Measurements from ENCODE around the gene PEAK1.
A peak's percentile ranks its signal among the peaks of the same experiment; 100 is the strongest.
"Not testable (repeated sequence)": the region's sequence is repeated elsewhere in the genome, so short reads cannot be mapped to it uniquely, and the experiment has no call there.

The PEAK1 gene

DNA sequence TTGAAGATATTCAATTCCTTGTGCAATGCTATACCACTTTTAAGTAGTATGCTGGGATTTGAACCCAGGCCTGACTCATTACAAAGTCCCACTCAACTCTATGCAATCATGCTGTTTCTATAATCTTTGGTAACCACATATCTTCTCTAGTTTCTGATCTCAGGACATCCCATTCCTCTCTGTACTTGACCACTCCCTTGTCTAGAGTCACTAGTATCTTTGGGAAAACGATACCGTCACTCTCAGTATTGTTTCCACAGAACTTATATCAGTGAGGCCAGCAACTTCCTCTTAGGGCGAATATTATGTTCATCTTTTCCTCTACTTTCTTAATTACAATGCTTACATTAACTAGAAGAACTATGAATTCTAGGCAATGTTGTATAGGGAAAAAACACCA, 211.7 kb downstream of the PEAK1 start:
- DNase-seq (ENCODE audit: low read depth in 1 of 2, low spot score in 1 of 2): no peak
- in situ Hi-C loops (cut with HindIII; ENCODE audit: low pct_unique_long_range_greater_than_20kb, low sequenced_read_pairs): no loop called here
- TF ChIP-seq JUND (IDR thresholded peaks at IDR 0.05; ENCODE audit: low read depth): no peak

DNA sequence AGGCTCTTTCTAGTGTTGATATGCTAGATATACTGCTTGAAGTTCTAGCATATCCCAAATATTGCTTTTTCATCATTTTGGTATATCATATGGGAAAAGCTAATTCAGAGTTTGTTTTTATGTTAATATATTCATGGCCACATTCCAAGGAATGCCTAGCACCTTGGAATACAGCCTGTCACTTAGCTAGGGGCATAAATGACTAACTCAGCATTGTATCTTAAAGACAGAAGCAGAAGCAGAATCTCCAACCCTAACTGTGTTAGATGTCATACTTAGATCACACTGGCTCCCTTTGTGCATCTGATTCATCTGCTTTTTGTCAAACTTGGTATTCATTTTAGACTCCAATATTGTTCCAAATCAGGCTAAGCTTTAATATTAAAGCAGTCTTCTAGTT, 218.2 kb downstream of the PEAK1 start:
- no peak for TF ChIP-seq JUND (IDR thresholded peaks at IDR 0.05; ENCODE audit: low read depth)
- in situ Hi-C loops (cut with HindIII; ENCODE audit: low pct_unique_long_range_greater_than_20kb, low sequenced_read_pairs): no loop called here
- no peak for DNase-seq (ENCODE audit: low read depth in 1 of 2, low spot score in 1 of 2)

DNA sequence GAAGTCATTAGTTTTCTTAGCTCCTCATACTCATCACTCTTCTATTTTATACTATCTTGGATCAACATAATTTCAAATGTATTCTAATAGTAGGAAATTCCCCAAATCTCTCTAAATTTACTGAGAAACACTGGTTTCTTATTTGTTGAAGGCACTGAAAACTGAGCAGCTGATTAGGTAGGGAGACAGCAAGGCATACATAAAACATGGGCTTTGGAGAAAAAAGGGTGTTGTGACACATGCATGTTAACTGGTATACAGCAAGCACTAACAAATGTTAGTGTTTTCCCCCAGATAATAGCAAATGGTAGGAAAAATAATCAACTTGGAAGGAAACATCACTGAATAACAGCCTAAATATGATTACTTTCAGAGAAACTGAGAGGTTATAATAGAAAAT, 223.5 kb downstream of the PEAK1 start:
- in situ Hi-C loops (cut with HindIII; ENCODE audit: low pct_unique_long_range_greater_than_20kb, low sequenced_read_pairs): no loop called here
- DNase-seq (ENCODE audit: low read depth in 1 of 2, low spot score in 1 of 2): no peak
- no peak for TF ChIP-seq JUND (IDR thresholded peaks at IDR 0.05; ENCODE audit: low read depth)

GRCh38 chr15:77195586-77195985, 224.3 kb downstream of the PEAK1 start:
- no peak for TF ChIP-seq JUND (IDR thresholded peaks at IDR 0.05; ENCODE audit: low read depth)
- no peak for DNase-seq (ENCODE audit: low read depth in 1 of 2, low spot score in 1 of 2)
- in situ Hi-C loops (cut with HindIII; ENCODE audit: low pct_unique_long_range_greater_than_20kb, low sequenced_read_pairs): no loop called here

- DNase-seq (ENCODE audit: low read depth in 1 of 2, low spot score in 1 of 2): no peak
- in situ Hi-C loops (cut with HindIII; ENCODE audit: low pct_unique_long_range_greater_than_20kb, low sequenced_read_pairs): no loop called here
- no peak for TF ChIP-seq JUND (IDR thresholded peaks at IDR 0.05; ENCODE audit: low read depth)
These were observed 227.5 kb downstream of the PEAK1 start for GRCh38 chr15:77192451-77192850.

- DNase-seq (ENCODE audit: low read depth in 1 of 2, low spot score in 1 of 2): no peak
- in situ Hi-C loops (cut with HindIII; ENCODE audit: low pct_unique_long_range_greater_than_20kb, low sequenced_read_pairs): no loop called here
- TF ChIP-seq JUND (IDR thresholded peaks at IDR 0.05; ENCODE audit: low read depth): no peak
These were observed 228.6 kb downstream of the PEAK1 start for GRCh38 chr15:77191230-77191834.

GRCh38 chr15:77187751-77188464, 232.0 kb downstream of the PEAK1 start:
- in situ Hi-C loops (cut with HindIII; ENCODE audit: low pct_unique_long_range_greater_than_20kb, low sequenced_read_pairs): no loop called here
- TF ChIP-seq JUND (IDR thresholded peaks at IDR 0.05; ENCODE audit: low read depth): no peak
- DNase-seq (ENCODE audit: low read depth in 1 of 2, low spot score in 1 of 2): no peak

GRCh38 chr15:77186594-77187011, 233.3 kb downstream of the PEAK1 start:
- TF ChIP-seq JUND (IDR thresholded peaks at IDR 0.05; ENCODE audit: low read depth): no peak
- in situ Hi-C loops (cut with HindIII; ENCODE audit: low pct_unique_long_range_greater_than_20kb, low sequenced_read_pairs): no loop called here
- peak; percentile 16 to 57 for DNase-seq (ENCODE audit: low read depth in 1 of 2, low spot score in 1 of 2)

DNA sequence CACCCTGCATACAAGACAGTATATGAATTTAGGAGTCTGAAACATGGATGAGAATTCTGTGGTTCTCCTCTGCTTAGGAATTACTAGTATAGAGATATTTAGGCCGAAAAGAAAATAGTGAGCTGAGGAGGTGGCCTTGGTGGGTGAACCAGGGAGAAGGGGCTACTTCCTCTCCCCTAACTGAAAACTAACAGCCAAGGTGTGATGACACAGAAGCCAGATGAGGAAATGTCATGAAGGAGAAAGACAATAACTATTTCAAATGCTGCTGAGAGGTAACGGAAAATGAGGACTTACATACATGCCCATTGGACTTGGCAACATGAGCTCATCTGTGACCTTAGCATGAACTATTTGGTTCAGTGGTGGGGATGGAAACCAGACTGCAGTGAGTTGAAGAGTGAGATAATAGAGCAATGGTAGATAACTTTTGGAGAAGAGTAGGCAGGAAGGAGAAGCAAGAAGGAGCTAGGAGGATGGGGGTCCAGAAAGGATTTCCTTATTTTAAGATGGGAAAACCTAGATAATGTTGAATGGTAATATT, 234.6 kb downstream of the PEAK1 start:
- no peak for DNase-seq (ENCODE audit: low read depth in 1 of 2, low spot score in 1 of 2)
- in situ Hi-C loops (cut with HindIII; ENCODE audit: low pct_unique_long_range_greater_than_20kb, low sequenced_read_pairs): no loop called here
- no peak for TF ChIP-seq JUND (IDR thresholded peaks at IDR 0.05; ENCODE audit: low read depth)

- DNase-seq (ENCODE audit: low read depth in 1 of 2, low spot score in 1 of 2): peak in 1 of 2 experiments; percentile 30
- in situ Hi-C loops (cut with HindIII; ENCODE audit: low pct_unique_long_range_greater_than_20kb, low sequenced_read_pairs): not testable (repeated sequence)
These were observed 235.6 kb downstream of the PEAK1 start for GRCh38 chr15:77184352-77184751.

GRCh38 chr15:77183066-77183465, 236.8 kb downstream of the PEAK1 start:
- in situ Hi-C loops (cut with HindIII; ENCODE audit: low pct_unique_long_range_greater_than_20kb, low sequenced_read_pairs): no loop called here
- TF ChIP-seq JUND (IDR thresholded peaks at IDR 0.05; ENCODE audit: low read depth): no peak
- DNase-seq (ENCODE audit: low read depth in 1 of 2, low spot score in 1 of 2): no peak

GRCh38 chr15:77181305-77182074, 238.4 kb downstream of the PEAK1 start:
- DNase-seq (ENCODE audit: low read depth in 1 of 2, low spot score in 1 of 2): no peak
- in situ Hi-C loops (cut with HindIII; ENCODE audit: low pct_unique_long_range_greater_than_20kb, low sequenced_read_pairs): no loop called here
- TF ChIP-seq JUND (IDR thresholded peaks at IDR 0.05; ENCODE audit: low read depth): no peak

- in situ Hi-C loops (cut with HindIII; ENCODE audit: low pct_unique_long_range_greater_than_20kb, low sequenced_read_pairs): no loop called here
- DNase-seq (ENCODE audit: low read depth in 1 of 2, low spot score in 1 of 2): no peak
- no peak for TF ChIP-seq JUND (IDR thresholded peaks at IDR 0.05; ENCODE audit: low read depth)
These were observed 239.1 kb downstream of the PEAK1 start for GRCh38 chr15:77180757-77181156.
